PC-9 (cell line): ENCODE data around the gene ZNF831. TPM values are rescaled to one million over a fixed set of nuclear protein-coding genes. Genes with fewer than 3 reads are reported as not detected.

Source experiments
- BruUV-seq: library from RNA; stranded (reverse); fragments of 400-500 nt; replicated peaks from 2 replicates; lab custom pipeline; 2021; lab: Mats Ljungman, UMichigan
- CTCF ChIA-PET: fragments of 300-600 bp; sonication (Branson Sonifier 250); formaldehyde crosslinking; loops from one replicate; lab custom pipeline; 2022; ENCODE audit warnings: antibody characterized with exemption; lab: Charles Lee
- POLR2A ChIA-PET: fragments of 300-600 bp; sonication (Branson Sonifier 250); formaldehyde crosslinking; loops from one replicate; lab custom pipeline; 2022; ENCODE audit warnings: antibody characterized with exemption; ENCODE audit not compliant: unreplicated experiment; lab: Charles Lee
- DNase-seq, 2 experiments: peaks; one replicate each; pipeline versions ENCODE4 v3.0.0 to v3.0.0-alpha.2; 2015 to 2022; ENCODE audit warnings: mixed read lengths in 1 of 2
- H2AFZ ChIP-seq: fragments of 200-600 bp; sonication (generic); 2 replicates; pipeline ENCODE4 v1.8.1; 2017; ENCODE audit warnings: antibody characterized with exemption
- H3F3A ChIP-seq: fragments of 200-600 bp; sonication (generic); 2 replicates; pipeline ENCODE4 v1.8.1; 2017; ENCODE audit warnings: antibody characterized with exemption, mild to moderate bottlenecking, low read depth; ENCODE audit not compliant: insufficient read depth
- H3K27ac ChIP-seq: fragments of 200-600 bp; sonication (generic); 2 replicates; pipeline ENCODE4 v1.6.1; 2016; ENCODE audit warnings: mixed run types
- H3K27me3 ChIP-seq: fragments of 200-600 bp; sonication (generic); 2 replicates; pipeline ENCODE4 v1.6.1; 2016; ENCODE audit warnings: low read depth, mixed run types; ENCODE audit not compliant: insufficient read depth
- H3K36me3 ChIP-seq: fragments of 200-600 bp; sonication (generic); 2 replicates; pipeline ENCODE4 v1.6.1; 2016; ENCODE audit warnings: low read depth, mixed run types
- H3K4me1 ChIP-seq: fragments of 200-600 bp; sonication (generic); replicated peaks from 2 replicates; pipeline ENCODE4 v1.6.1; 2016; ENCODE audit warnings: mixed run types; ENCODE audit not compliant: insufficient read depth
- H3K4me2 ChIP-seq: fragments of 200-600 bp; sonication (generic); 2 replicates; pipeline ENCODE4 v1.6.1; 2017; ENCODE audit warnings: mixed run types
- H3K4me3 ChIP-seq: fragments of 200-600 bp; sonication (generic); 2 replicates; pipeline ENCODE4 v1.6.1; 2016; ENCODE audit warnings: mixed run types
- H3K79me2 ChIP-seq: fragments of 200-600 bp; sonication (generic); 2 replicates; pipeline ENCODE4 v1.6.1; 2017; ENCODE audit warnings: low read depth, mixed run types
- H3K9me2 ChIP-seq: fragments of 200-600 bp; sonication (generic); 2 replicates; pipeline ENCODE4 v1.8.1; 2017; ENCODE audit warnings: mild to moderate bottlenecking; ENCODE audit not compliant: insufficient read depth
- H3K9me3 ChIP-seq: fragments of 200-600 bp; sonication (generic); 2 replicates; pipeline ENCODE4 v1.8.1; 2016; ENCODE audit warnings: low read depth; ENCODE audit not compliant: insufficient read depth
- H4K20me1 ChIP-seq: fragments of 200-600 bp; sonication (generic); 2 replicates; pipeline ENCODE4 v1.8.1; 2017; ENCODE audit not compliant: insufficient read depth
- EZH2 ChIP-seq: fragments of 200-600 bp; sonication (generic); IDR thresholded peaks from 2 replicates; pipeline ENCODE4 v1.8.0; 2017; ENCODE audit warnings: antibody characterized with exemption, low read depth
- intact Hi-C: fragments of 100-400 bp; cut with micrococcal nuclease; formaldehyde crosslinking; loops from one replicate; pipeline ENCODE4 v1.10.0; 2022; ENCODE audit not compliant: unreplicated experiment
- total RNA-seq: library from RNA; stranded (reverse); gene quantifications from 2 replicates; pipeline ENCODE4 v1.2.3, GENCODE V29; 2021
- TF ChIP-seq, protein P1 (sequence below): fragments of 200-600 bp; sonication (generic); conservative IDR thresholded peaks from 2 replicates; pipeline ENCODE4 v1.6.1; 2017; ENCODE audit warnings: mixed run types, antibody characterized with exemption, mild to moderate bottlenecking, moderate library complexity

Gene ZNF831
- total RNA-seq, 1 experiment from 2014 or later: not detected

GRCh38 chr20:59242714-59243626 is 79.3 kb downstream of the ZNF831 start:
- Histone ChIP-seq H3K4me1 (no peaks in the 10 kb centered on the region), H2AFZ (no peak overlapping the region), H3K79me2 (no peaks in the 10 kb centered on the region), H3K9me3 (no peaks in the 10 kb centered on the region), H3K36me3 (no peaks in the 10 kb centered on the region), H4K20me1 (no peaks in the 10 kb centered on the region), H3K4me2 (no peak overlapping the region), H3K9me2 (no peaks in the 10 kb centered on the region), H3K27ac (no peak overlapping the region), H3F3A (no peaks in the 10 kb centered on the region), H3K27me3 (peaks cover 97% of the 10 kb centered on the region), H3K4me3 (no peak overlapping the region)
- intact Hi-C loops: no loop called here
- POLR2A ChIA-PET: interaction anchor here (0.6 kb wide), 1 partner anchor 901 kb away, joined by 33 read pairs; no protein-coding TSS in a partner anchor
- DNase-seq: peak in 1 of 2 experiments; percentile 9
- no peak for TF ChIP-seq EZH2
- TF ChIP-seq, protein P1, sequence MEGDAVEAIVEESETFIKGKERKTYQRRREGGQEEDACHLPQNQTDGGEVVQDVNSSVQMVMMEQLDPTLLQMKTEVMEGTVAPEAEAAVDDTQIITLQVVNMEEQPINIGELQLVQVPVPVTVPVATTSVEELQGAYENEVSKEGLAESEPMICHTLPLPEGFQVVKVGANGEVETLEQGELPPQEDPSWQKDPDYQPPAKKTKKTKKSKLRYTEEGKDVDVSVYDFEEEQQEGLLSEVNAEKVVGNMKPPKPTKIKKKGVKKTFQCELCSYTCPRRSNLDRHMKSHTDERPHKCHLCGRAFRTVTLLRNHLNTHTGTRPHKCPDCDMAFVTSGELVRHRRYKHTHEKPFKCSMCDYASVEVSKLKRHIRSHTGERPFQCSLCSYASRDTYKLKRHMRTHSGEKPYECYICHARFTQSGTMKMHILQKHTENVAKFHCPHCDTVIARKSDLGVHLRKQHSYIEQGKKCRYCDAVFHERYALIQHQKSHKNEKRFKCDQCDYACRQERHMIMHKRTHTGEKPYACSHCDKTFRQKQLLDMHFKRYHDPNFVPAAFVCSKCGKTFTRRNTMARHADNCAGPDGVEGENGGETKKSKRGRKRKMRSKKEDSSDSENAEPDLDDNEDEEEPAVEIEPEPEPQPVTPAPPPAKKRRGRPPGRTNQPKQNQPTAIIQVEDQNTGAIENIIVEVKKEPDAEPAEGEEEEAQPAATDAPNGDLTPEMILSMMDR: no peak
- no TSS peak for BruUV-seq
- CTCF ChIA-PET: no interaction called here

DNA sequence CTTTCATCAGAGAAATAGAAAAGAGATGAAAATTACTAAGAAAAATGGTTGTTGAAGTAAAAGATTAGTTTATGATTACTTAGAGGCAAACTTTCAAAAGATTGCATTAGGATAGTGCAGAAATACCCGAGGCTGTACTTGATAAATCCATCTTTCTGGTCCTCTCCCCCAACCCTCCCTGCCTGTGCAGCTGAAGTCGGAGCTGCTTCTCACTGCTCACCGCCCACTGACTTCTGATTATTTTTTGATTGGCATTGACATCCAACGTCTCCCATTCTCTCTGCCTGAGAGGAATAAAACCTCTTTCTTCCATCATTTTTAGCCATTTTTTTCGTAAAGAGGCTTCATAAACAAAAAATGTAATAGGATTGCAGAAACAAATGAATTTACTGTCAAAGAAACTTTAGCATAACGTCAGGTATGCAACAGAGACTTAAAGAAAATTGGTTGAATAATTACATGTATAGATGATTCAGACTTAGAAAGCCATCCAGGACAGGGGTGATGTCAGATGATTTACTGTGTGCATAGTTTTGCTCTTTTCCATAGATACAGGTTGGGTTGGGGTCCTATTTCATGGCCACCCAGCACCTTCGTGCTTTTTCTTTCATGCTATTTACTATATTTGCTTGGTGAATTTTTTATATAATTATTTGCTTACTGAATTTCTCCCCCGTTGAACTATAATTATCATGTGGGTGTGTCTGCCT is 83.2 kb downstream of the ZNF831 start:
- no peaks in the 10 kb centered on the region for H3K4me1 ChIP-seq
- no peak overlapping the region for H2AFZ ChIP-seq
- H3K79me2 ChIP-seq: no peaks in the 10 kb centered on the region
- H3K27ac ChIP-seq: no peak overlapping the region
- CTCF ChIA-PET: no interaction called here
- intact Hi-C loops: no loop called here
- H3K9me2 ChIP-seq: no peaks in the 10 kb centered on the region
- no peaks in the 10 kb centered on the region for H3K36me3 ChIP-seq
- H3K4me2 ChIP-seq: no peak overlapping the region
- no peak overlapping the region for H3K4me3 ChIP-seq
- H3F3A ChIP-seq: no peaks in the 10 kb centered on the region
- no peaks in the 10 kb centered on the region for H3K9me3 ChIP-seq
- TF ChIP-seq, protein P1: no peak
- TF ChIP-seq EZH2: no peak
- POLR2A ChIA-PET: no interaction called here
- BruUV-seq: no TSS peak
- no peak for DNase-seq
- H4K20me1 ChIP-seq: no peaks in the 10 kb centered on the region
- peaks cover 100% of the 10 kb centered on the region for H3K27me3 ChIP-seq

DNA sequence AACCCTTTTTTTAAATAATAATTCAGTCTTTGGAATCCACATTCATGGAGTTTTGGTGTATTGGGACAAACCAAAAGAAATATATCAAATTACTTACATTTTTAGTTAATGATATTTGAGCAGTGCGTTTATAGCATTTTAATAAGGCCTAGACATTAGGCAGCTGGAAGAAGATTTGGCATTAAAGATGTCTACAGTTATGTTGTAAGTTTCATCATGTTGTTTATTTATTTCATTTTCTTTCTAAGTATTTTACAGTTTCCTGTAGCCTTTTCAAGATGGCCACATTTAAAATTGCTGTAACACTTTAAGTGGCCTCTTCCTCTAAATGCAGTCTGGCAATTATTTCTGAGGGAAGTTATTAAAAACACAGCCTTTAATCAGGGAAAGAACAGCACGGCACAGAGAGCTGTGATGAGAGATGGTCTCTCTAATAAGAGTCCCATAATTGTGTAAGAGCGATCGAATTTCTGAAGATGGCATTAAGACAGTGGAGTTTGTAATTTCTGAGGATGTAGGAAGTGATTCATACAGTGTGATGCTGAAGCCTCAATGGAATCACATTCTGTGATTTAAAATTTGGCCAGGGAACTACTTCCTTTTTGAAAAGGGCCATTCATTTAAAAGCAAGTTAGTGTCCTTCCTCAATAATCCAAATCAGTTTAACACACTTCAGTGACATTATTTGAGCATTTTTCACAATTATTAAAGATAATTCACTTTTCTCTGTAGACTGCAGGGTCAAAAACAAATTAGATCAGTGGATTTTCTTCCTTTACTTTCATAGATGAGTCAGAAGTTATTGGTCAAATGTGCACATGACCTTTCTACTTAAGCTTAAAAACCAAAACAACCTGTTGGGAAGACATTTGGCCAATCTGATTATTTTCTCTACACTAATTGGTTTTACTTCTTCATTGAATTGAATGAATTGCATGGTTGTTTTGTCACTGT is 84.4 kb downstream of the ZNF831 start:
- Histone ChIP-seq H3K9me3 (no peaks in the 10 kb centered on the region), H3K27me3 (peaks cover 100% of the 10 kb centered on the region), H4K20me1 (no peaks in the 10 kb centered on the region; the same call in 1 of the 2 replicates), H3K27ac (no peak overlapping the region), H2AFZ (no peak overlapping the region), H3K36me3 (no peaks in the 10 kb centered on the region), H3K4me3 (no peak overlapping the region), H3F3A (no peaks in the 10 kb centered on the region), H3K4me2 (no peak overlapping the region), H3K79me2 (no peaks in the 10 kb centered on the region), H3K4me1 (no peaks in the 10 kb centered on the region), H3K9me2 (no peaks in the 10 kb centered on the region)
- ChIA-PET CTCF (no interaction called here), POLR2A (no interaction called here)
- intact Hi-C loops: no loop called here
- BruUV-seq: no TSS peak
- no peak for DNase-seq
- TF ChIP-seq, protein P1: no peak
- no peak for TF ChIP-seq EZH2
